Uterus (tissue), 2 donors: ENCODE results near the gene TMEM86A.

Source experiments
- CTCF ChIP-seq, 4 experiments: fragments of 200-600 bp in 2 of 4; fragments of 450-650 bp in 2 of 4; sonication (generic) in 2 of 4; IDR thresholded peaks; one replicate each; pipeline ENCODE4 v1.5.1; 2016 to 2019; ENCODE audit warnings: antibody characterized with exemption in 4 of 4, mild to moderate bottlenecking in 2 of 4, moderate library complexity in 1 of 4
- POLR2A ChIP-seq, 2 donors: fragments of 450-650 bp; IDR thresholded peaks; one replicate each; pipeline ENCODE4 v1.6.1; 2016; ENCODE audit warnings: antibody characterized with exemption in 2 of 2, mild to moderate bottlenecking in 1 of 2, moderate library complexity in 1 of 2

DNA sequence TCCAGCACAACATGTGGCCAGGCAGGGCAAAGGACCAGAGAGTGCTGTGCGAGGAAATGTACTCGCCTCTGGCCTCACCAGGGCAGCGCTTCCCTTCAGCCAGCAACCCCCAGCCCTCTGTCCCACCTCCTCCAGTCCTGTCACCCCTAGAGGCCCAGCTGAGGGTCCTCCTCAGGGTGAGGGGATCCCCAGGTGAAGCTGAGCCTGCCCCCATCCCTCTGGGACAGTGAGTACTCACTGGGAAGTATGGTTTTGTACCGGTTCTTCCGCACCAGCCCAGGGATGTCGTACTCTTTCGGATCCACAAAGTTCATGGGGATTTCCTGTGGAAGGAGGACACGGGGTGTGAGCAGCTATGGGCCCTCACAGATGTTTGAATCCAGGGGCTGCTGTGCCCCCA lies 39.1 kb downstream of the TMEM86A start:
- TF ChIP-seq POLR2A (IDR thresholded peaks at IDR 0.05) (no peak), CTCF (IDR thresholded peaks at IDR 0.05) (no peak)
